Measurements from ENCODE around the gene BTBD16.

BTBD16 gene

GRCh38 chr10:122276611-122277208 is 5.6 kb downstream of the BTBD16 start:
- DNase-seq: peak; percentile 28

DNA sequence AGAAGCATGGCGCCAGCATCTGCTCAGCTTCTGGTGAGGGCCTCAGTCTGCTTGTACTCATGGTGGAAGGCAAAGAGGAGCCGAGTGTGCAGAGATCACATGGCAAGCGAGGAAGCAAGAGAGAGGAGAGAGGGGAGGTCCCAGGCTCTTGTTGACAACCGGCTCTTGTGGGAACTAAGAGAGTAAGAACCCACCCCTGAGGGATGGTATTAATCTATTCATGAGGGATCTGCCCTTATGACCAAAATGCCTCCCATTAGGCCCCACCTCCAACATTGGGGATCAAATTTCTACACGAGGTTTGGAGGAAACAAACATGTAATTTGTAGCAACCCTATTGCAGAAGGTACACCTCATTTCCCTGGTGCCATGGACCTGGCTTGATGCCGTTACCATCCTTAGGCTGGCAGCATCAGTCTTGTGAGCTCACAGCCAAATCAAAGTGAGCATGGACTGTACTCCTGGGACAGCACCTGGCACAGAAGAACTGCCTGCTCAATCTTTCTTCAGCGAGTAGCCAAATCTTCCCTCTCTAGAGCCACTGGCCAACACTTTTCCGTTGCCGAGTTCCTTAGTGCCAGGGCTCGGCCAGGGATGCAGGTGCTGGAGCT is 6.5 kb downstream of the BTBD16 start:
- no peak for DNase-seq

DNA sequence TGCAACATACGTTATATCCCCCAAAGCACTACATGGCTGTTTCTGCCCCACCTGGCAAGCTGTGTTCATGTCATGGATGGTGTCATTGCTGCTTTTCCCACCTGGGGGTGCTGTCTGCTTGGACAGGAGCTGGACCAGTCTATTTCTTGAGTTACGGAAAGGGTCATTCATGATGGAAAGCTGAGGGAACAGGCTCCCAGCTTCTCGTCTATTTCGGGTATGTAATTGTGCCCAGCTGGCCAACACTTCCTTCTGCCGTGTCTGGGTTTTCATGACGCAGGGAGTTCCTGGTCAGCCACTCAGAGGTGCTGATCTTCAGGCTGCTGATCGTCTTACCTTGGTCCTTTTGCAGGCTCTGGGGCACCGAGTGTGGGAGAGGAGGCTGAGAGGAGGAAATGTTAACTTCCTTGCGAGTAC is 8.6 kb downstream of the BTBD16 start:
- DNase-seq: peak; percentile 39

GRCh38 chr10:122280156-122280555 is 9.1 kb downstream of the BTBD16 start:
- DNase-seq: no peak

DNA sequence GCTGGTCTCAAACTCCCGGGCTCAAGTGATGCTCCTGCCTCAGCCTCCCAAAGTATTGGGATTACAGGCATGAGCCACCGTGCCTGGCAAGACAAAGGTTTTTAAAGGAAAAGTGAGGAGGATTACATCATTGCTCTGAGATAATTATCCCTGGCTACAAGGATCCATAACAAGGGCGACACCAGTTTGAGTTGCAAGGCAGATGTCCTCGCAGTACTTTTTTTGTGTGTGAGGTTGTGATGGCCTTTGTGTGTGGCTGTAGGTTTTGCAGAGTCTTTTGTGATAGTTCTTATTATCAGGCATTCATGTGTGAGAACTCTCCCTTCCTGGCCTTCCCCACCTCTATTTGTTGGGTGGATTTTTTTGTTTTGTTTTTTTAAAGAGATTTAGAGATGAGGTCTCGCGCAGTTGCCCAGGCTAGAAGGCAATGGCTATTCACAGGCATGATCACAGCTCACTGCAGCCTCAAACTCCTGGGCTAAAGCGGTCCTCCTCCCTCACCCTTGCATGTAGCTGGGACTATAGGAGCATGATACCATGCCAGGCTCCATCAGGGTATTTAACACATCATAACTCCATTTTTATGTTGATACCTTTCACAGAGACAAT is 10.0 kb downstream of the BTBD16 start:
- DNase-seq: no peak

- DNase-seq: no peak
These were observed 10.7 kb downstream of the BTBD16 start for GRCh38 chr10:122281751-122282150.

DNA sequence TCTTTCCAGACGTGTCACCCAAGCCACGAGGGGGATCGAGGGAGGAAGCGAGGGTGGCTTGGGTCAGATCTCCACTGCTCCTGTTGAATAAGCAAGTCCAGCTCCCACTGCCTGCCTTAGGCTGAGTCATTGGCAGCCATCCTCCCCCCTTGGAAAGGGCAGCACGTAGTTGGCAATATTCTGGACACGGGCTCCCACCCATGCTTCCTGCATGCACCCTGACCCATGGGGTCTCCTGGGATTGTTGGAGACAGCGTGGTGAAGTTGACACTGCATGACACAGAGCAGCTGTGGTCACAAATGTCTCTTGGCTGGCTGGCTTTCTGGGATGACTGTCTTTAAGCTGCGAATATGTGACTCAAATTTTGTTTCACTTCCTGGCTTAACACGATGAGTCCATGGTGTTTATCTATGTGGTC is 11.2 kb downstream of the BTBD16 start:
- DNase-seq: peak; percentile 13

- no peak for DNase-seq
These were observed 11.8 kb downstream of the BTBD16 start for GRCh38 chr10:122282909-122283308.

GRCh38 chr10:122285506-122286444 is 14.7 kb downstream of the BTBD16 start:
- no peak for DNase-seq

DNA sequence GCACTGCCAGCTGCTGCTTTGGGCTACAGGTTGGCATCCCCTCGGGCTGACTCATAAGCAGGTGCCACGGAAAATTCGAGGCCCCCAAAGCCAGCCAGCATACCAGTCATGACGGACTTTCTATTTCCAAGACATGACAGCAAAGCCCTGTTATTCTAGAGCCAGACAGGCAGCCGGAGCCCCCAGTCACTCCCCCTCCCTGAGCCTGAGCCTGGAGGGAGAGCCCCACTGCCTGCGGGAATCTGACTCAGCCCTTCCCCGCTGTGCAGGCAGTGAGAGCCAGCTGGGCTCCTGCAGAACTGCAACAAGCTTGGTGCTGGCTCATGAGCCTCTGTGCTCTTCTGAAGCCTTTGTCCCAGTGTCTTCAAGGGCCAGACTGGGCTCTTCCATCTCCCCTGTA is 15.8 kb downstream of the BTBD16 start:
- DNase-seq: peak; percentile 80

GRCh38 chr10:122287570-122287969 is 16.5 kb downstream of the BTBD16 start:
- DNase-seq: no peak

- no peak for DNase-seq
These were observed 17.2 kb downstream of the BTBD16 start for GRCh38 chr10:122288262-122288661.

DNA sequence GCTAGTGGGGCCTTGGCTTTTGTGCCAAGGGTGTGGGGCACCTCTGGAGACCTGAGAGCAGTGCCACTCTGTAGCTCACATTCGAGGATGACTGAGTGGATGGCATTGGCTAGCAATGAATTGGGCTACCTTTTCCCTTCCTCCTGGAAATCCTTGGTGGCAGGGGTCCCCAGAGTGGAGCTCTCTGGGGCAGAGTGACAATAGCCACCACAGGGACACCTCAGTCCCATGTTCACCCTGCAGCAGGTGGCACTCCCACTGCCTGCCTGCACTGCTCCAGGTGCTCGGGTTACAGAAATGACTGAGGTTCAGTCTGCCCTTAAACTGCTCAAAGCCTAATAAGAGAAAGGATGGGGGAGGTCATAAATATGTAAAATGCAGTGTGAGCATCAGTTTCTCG is 17.8 kb downstream of the BTBD16 start:
- no peak for DNase-seq

DNA sequence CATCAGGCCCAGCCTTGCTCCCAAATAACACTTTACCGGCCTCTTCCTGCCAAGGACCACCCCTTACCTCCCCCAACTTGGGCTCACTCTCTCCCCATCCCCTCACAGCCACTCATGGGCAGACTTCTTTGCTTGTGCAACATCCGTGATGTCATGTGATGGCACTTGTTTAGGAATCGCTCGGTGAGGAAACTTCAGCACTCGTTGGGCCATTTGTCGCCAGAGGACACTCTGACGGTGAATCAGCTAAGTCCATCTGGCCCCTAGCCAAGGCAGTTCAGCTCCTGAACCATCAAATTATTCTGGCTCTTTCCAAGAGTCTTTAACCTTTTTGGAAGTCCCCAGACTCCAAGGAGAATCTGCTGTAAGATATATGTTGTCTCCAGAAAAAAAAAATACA is 19.2 kb downstream of the BTBD16 start:
- DNase-seq: no peak

- no peak for DNase-seq
These were observed 19.9 kb downstream of the BTBD16 start for GRCh38 chr10:122290833-122291532.

- no peak for DNase-seq
These were observed 20.6 kb downstream of the BTBD16 start for GRCh38 chr10:122291739-122292138.

DNA sequence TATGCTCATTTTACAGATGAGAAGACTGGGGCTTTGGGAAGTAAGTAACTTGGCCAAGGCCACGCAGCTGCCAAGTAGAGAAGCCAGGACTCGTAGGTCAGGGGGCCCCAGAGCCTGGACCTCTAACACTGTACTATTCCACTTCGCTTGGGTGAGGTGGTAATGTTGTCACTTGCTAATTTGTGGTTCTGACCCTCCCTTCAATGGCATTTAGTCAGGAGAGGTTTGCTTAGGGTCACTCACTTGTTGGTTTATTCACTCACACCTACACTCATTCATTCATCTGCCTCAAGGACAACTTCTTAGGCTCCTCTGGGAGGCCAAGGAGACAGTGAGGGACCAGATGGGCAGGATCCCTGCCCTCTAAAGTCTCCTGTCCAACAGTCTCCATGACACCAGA is 21.3 kb downstream of the BTBD16 start:
- no peak for DNase-seq

DNA sequence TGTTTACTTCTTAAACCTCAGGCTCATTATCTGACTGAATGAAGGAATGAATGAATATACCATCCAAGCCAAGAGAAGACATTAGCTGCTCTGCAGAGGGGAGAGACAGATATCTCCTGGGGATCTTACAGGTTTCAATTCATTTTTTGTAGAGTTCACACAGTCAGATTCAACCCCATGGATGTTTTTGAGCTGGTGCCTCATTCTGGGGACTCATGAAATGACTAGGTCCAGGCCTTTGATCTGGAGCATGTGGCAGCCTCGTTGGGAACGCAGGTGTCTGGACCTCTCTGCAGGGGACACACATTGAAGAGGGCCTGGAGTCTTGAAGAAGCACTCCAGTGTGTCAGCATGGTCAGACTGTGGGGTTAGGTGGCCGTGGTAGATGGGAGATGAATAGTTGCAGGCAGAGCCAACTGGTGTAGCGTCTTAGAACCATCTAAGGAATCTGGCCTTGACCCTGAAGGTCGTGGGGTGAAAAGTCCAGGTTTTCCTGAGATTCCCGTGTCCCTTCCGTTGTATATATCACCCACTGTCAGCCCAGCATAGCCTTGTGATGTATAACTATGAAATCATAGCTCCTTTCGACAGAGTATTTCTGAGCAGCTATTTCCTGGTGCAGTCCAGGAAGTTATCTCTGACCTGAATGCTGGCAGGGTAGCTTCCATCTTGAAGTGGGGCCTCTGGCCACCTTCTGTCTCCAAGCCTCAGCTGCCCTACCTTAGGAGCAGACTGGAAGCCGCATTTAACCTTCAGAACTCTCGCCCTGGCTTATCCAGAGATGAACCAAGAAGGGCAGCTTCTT is 22.3 kb downstream of the BTBD16 start:
- DNase-seq: no peak

- DNase-seq: no peak
These were observed 22.9 kb downstream of the BTBD16 start for GRCh38 chr10:122293961-122294380.

- no peak for DNase-seq
These were observed 23.7 kb downstream of the BTBD16 start for GRCh38 chr10:122294511-122295450.

- no peak for DNase-seq
These were observed 24.3 kb downstream of the BTBD16 start for GRCh38 chr10:122295451-122295809.

Measured in fibroblast of skin of right quadriceps (primary cell).